ENCODE data around the gene OR5C1.

GRCh38 chr9:122835313-122835731 is 46.6 kb downstream of the OR5C1 start:
- TF ChIP-seq CTCF (IDR thresholded peaks at IDR 0.05; ENCODE audit: low read length) = no peak
- TF ChIP-seq EZH2phosphoT487 (IDR thresholded peaks at IDR 0.05; ENCODE audit: low read length) = no peak

Data from MM.1S (cell line).